Measurements from ENCODE around the gene DCDC2.
"Not testable (repeated sequence)": the region's sequence is repeated elsewhere in the genome, so short reads cannot be mapped to it uniquely, and the experiment has no call there.

DCDC2 gene

GRCh38 chr6:24252280-24252679, 105.6 kb downstream of the DCDC2 start:
- no peaks in the 10 kb centered on the region for H3K36me3 ChIP-seq (ENCODE audit: control insufficient read depth, insufficient read depth, low read length, severe bottlenecking)
- no peaks in the 10 kb centered on the region for H3K27me3 ChIP-seq (replicated peaks; ENCODE audit: control insufficient read depth, insufficient read depth, low read length)
- no peaks in the 10 kb centered on the region for H3K4me1 ChIP-seq (ENCODE audit: control insufficient read depth, insufficient read depth, low read length)
- H3K9me3 ChIP-seq (ENCODE audit: control insufficient read depth, low read length), result peaks cover 23% of the 10 kb centered on the region
- no peak overlapping the region for H3K9ac ChIP-seq (ENCODE audit: low read length)
- DNase-seq (ENCODE audit: low read depth), result no peak
- no peak overlapping the region for H3K4me3 ChIP-seq (ENCODE audit: low read length)

GRCh38 chr6:24251339-24251738, 106.5 kb downstream of the DCDC2 start:
- peaks cover 23% of the 10 kb centered on the region for H3K9me3 ChIP-seq (ENCODE audit: control insufficient read depth, low read length)
- DNase-seq (ENCODE audit: low read depth), result no peak

GRCh38 chr6:24249926-24250325, 107.9 kb downstream of the DCDC2 start:
- H3K4me3 ChIP-seq (ENCODE audit: low read length), result no peak overlapping the region
- H3K27me3 ChIP-seq (replicated peaks; ENCODE audit: control insufficient read depth, insufficient read depth, low read length), result no peaks in the 10 kb centered on the region
- H3K9ac ChIP-seq (ENCODE audit: low read length), result no peak overlapping the region
- peaks cover 15% of the 10 kb centered on the region for H3K9me3 ChIP-seq (ENCODE audit: control insufficient read depth, low read length)
- no peaks in the 10 kb centered on the region for H3K36me3 ChIP-seq (ENCODE audit: control insufficient read depth, insufficient read depth, low read length, severe bottlenecking)
- no peaks in the 10 kb centered on the region for H3K4me1 ChIP-seq (ENCODE audit: control insufficient read depth, insufficient read depth, low read length)
- no peak for DNase-seq (ENCODE audit: low read depth)

More at GRCh38 chr6:24251339-24251738, 106.5 kb downstream of the DCDC2 start:
- no peaks in the 10 kb centered on the region for H3K36me3 ChIP-seq (ENCODE audit: control insufficient read depth, insufficient read depth, low read length, severe bottlenecking)
- no peak overlapping the region for H3K9ac ChIP-seq (ENCODE audit: low read length)
- H3K27me3 ChIP-seq (replicated peaks; ENCODE audit: control insufficient read depth, insufficient read depth, low read length), result no peaks in the 10 kb centered on the region
- no peak overlapping the region for H3K4me3 ChIP-seq (ENCODE audit: low read length)
- H3K4me1 ChIP-seq (ENCODE audit: control insufficient read depth, insufficient read depth, low read length), result no peaks in the 10 kb centered on the region

GRCh38 chr6:24245275-24245674, 112.6 kb downstream of the DCDC2 start:
- no peaks in the 10 kb centered on the region for H3K36me3 ChIP-seq (ENCODE audit: control insufficient read depth, insufficient read depth, low read length, severe bottlenecking)
- no peaks in the 10 kb centered on the region for H3K9me3 ChIP-seq (ENCODE audit: control insufficient read depth, low read length)
- no peak for DNase-seq (ENCODE audit: low read depth)

GRCh38 chr6:24242924-24243323, 114.9 kb downstream of the DCDC2 start:
- Histone ChIP-seq H3K9ac (ENCODE audit: low read length) (no peak overlapping the region), H3K36me3 (ENCODE audit: control insufficient read depth, insufficient read depth, low read length, severe bottlenecking) (no peaks in the 10 kb centered on the region), H3K4me3 (ENCODE audit: low read length) (no peak overlapping the region), H3K27me3 (replicated peaks; ENCODE audit: control insufficient read depth, insufficient read depth, low read length) (no peaks in the 10 kb centered on the region), H3K4me1 (ENCODE audit: control insufficient read depth, insufficient read depth, low read length) (no peaks in the 10 kb centered on the region), H3K9me3 (ENCODE audit: control insufficient read depth, low read length) (no peaks in the 10 kb centered on the region)
- no peak for DNase-seq (ENCODE audit: low read depth)

More at GRCh38 chr6:24245275-24245674, 112.6 kb downstream of the DCDC2 start:
- no peaks in the 10 kb centered on the region for H3K4me1 ChIP-seq (ENCODE audit: control insufficient read depth, insufficient read depth, low read length)
- no peaks in the 10 kb centered on the region for H3K27me3 ChIP-seq (replicated peaks; ENCODE audit: control insufficient read depth, insufficient read depth, low read length)
- H3K9ac ChIP-seq (ENCODE audit: low read length), result no peak overlapping the region
- H3K4me3 ChIP-seq (ENCODE audit: low read length), result no peak overlapping the region

GRCh38 chr6:24241779-24242178, 116.1 kb downstream of the DCDC2 start:
- DNase-seq (ENCODE audit: low read depth); H3K4me3 ChIP-seq (ENCODE audit: low read length); H3K27me3 ChIP-seq (replicated peaks; ENCODE audit: control insufficient read depth, insufficient read depth, low read length); H3K9ac ChIP-seq (ENCODE audit: low read length); H3K4me1 ChIP-seq (ENCODE audit: control insufficient read depth, insufficient read depth, low read length); H3K36me3 ChIP-seq (ENCODE audit: control insufficient read depth, insufficient read depth, low read length, severe bottlenecking); H3K9me3 ChIP-seq (ENCODE audit: control insufficient read depth, low read length): not testable (repeated sequence)

GRCh38 chr6:24240943-24241342, 116.9 kb downstream of the DCDC2 start:
- Histone ChIP-seq H3K27me3 (replicated peaks; ENCODE audit: control insufficient read depth, insufficient read depth, low read length) (no peaks in the 10 kb centered on the region), H3K4me1 (ENCODE audit: control insufficient read depth, insufficient read depth, low read length) (no peaks in the 10 kb centered on the region), H3K36me3 (ENCODE audit: control insufficient read depth, insufficient read depth, low read length, severe bottlenecking) (no peaks in the 10 kb centered on the region), H3K9ac (ENCODE audit: low read length) (no peak overlapping the region), H3K4me3 (ENCODE audit: low read length) (no peak overlapping the region), H3K9me3 (ENCODE audit: control insufficient read depth, low read length) (no peaks in the 10 kb centered on the region)
- no peak for DNase-seq (ENCODE audit: low read depth)

- no peak overlapping the region for H3K9ac ChIP-seq (ENCODE audit: low read length)
- no peak overlapping the region for H3K4me3 ChIP-seq (ENCODE audit: low read length)
- H3K27me3 ChIP-seq (replicated peaks; ENCODE audit: control insufficient read depth, insufficient read depth, low read length), result no peaks in the 10 kb centered on the region
- no peaks in the 10 kb centered on the region for H3K4me1 ChIP-seq (ENCODE audit: control insufficient read depth, insufficient read depth, low read length)
- H3K9me3 ChIP-seq (ENCODE audit: control insufficient read depth, low read length), result no peaks in the 10 kb centered on the region
- DNase-seq (ENCODE audit: low read depth), result no peak
- H3K36me3 ChIP-seq (ENCODE audit: control insufficient read depth, insufficient read depth, low read length, severe bottlenecking), result no peaks in the 10 kb centered on the region
These were observed 117.4 kb downstream of the DCDC2 start for GRCh38 chr6:24240380-24240928.

GRCh38 chr6:24238700-24239099, 119.2 kb downstream of the DCDC2 start:
- Histone ChIP-seq H3K27me3 (replicated peaks; ENCODE audit: control insufficient read depth, insufficient read depth, low read length) (no peaks in the 10 kb centered on the region), H3K9me3 (ENCODE audit: control insufficient read depth, low read length) (no peaks in the 10 kb centered on the region), H3K36me3 (ENCODE audit: control insufficient read depth, insufficient read depth, low read length, severe bottlenecking) (no peaks in the 10 kb centered on the region), H3K9ac (ENCODE audit: low read length) (no peak overlapping the region), H3K4me1 (ENCODE audit: control insufficient read depth, insufficient read depth, low read length) (no peaks in the 10 kb centered on the region), H3K4me3 (ENCODE audit: low read length) (no peak overlapping the region)
- no peak for DNase-seq (ENCODE audit: low read depth)

- H3K9me3 ChIP-seq (ENCODE audit: control insufficient read depth, low read length); H3K4me1 ChIP-seq (ENCODE audit: control insufficient read depth, insufficient read depth, low read length); H3K27me3 ChIP-seq (replicated peaks; ENCODE audit: control insufficient read depth, insufficient read depth, low read length); H3K4me3 ChIP-seq (ENCODE audit: low read length); H3K9ac ChIP-seq (ENCODE audit: low read length); DNase-seq (ENCODE audit: low read depth); H3K36me3 ChIP-seq (ENCODE audit: control insufficient read depth, insufficient read depth, low read length, severe bottlenecking): not testable (repeated sequence)
These were observed 121.1 kb downstream of the DCDC2 start for GRCh38 chr6:24236779-24237178.

- Histone ChIP-seq H3K27me3 (replicated peaks; ENCODE audit: control insufficient read depth, insufficient read depth, low read length) (no peaks in the 10 kb centered on the region), H3K9ac (ENCODE audit: low read length) (no peak overlapping the region), H3K4me1 (ENCODE audit: control insufficient read depth, insufficient read depth, low read length) (peaks cover 4% of the 10 kb centered on the region), H3K4me3 (ENCODE audit: low read length) (no peak overlapping the region), H3K36me3 (ENCODE audit: control insufficient read depth, insufficient read depth, low read length, severe bottlenecking) (no peaks in the 10 kb centered on the region), H3K9me3 (ENCODE audit: control insufficient read depth, low read length) (no peaks in the 10 kb centered on the region)
- no peak for DNase-seq (ENCODE audit: low read depth)
These were observed 123.9 kb downstream of the DCDC2 start for GRCh38 chr6:24233813-24234442.
